Eye (tissue), 1 donor: ENCODE data around the gene KRTAP10-12.

Source experiments
- DNase-seq: peaks from one replicate; pipeline ENCODE4 v3.0.0-alpha.2; 2015

KRTAP10-12 gene

GRCh38 chr21:44699502-44700001, 2.6 kb downstream of the KRTAP10-12 start:
- DNase-seq: no peak

GRCh38 chr21:44700101-44701022, 3.4 kb downstream of the KRTAP10-12 start:
- no peak for DNase-seq

DNA sequence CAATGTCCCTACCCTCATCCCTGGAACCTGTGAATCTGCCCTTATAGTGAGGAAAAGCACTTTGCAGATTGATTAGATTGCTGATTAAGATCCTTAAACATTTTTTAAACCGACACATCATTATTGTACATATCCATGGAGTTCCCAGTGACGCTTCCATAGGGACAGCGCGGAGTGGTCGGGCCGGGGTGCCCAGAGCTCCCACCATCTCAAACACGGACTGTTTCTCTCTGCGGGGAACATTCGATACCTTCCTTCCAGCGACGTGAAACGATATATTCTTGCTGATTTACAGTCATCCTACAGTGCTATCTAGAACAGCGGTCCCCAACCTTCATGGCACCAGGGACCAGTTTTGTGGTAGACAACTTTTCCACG, 4.0 kb downstream of the KRTAP10-12 start:
- no peak for DNase-seq

GRCh38 chr21:44701541-44701940, 4.6 kb downstream of the KRTAP10-12 start:
- no peak for DNase-seq

DNA sequence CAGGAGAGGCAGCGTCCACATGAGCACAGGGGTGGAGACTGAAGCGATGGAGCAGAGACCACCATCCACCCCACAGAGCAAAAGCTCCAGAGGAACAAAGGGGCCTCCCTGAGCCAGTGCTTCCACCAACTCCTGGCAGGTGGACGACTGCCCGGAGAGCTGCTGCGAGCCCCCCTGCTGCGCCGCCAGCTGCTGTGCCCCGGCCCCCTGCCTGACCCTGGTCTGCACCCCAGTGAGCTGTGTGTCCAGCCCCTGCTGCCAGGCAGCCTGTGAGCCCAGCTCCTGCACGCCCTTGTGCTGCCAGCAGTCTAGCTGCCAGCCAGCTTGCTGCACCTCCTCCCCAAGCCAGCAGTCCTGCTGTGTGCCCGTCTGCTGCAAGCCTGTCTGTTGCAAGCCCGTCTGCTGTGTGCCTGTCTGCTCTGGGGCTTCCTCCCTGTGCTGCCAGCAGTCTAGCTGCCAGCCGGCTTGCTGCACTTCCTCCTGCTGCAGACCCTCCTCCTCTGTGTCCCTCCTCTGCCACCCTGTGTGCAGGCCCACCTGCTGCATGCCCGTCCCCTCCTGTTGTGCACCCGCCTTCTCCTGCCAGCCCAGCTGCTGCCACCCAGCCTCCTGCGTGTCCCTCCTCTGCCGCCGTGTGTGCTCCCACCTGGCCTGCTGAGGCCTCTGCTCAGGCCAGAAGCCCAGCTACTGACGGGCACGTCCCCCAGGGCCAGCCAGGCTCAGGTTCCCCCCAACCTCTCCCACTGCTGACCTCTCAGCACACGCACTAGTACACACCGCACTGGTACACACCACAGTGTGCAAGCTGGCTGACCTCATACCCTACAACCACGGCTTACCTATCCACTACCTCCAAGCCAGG, 5.4 kb downstream of the KRTAP10-12 start:
- DNase-seq: no peak

DNA sequence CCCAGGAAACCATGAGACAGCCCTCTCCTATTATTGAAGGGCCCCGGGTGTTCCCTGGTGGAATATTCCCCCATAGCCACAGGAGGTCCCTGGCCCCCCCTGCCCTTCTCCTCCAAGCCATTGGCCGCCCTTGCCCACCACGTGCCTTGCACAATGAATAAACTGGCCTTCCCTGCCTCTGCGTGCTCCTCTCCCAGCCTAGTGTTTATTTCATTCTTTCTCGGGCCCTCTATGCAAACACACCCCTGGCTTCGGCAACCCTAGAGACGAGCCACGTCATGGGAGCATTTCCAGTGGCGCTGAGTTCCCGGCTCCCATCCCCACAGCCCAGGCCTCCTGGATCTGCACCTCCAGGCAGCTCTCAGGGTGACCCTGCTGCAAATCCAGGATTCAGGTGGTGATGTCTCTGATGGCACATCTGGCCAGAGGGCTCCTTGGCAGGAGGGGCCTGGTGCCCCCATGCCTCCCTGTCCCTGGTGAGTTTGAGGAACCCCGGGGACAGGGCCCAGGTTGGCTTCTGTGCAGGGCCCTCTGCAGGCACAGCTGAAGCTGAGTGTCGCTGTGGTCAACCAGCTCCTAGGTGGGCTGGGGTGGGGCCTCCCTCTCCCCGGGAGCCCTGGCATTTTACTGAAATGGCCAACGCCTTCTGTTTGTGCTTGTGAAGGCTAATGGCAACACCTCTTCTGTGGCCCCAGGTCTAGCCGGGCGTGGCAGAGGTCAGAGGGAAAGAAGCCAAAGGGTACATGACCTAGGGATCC, 6.2 kb downstream of the KRTAP10-12 start:
- DNase-seq: no peak

DNA sequence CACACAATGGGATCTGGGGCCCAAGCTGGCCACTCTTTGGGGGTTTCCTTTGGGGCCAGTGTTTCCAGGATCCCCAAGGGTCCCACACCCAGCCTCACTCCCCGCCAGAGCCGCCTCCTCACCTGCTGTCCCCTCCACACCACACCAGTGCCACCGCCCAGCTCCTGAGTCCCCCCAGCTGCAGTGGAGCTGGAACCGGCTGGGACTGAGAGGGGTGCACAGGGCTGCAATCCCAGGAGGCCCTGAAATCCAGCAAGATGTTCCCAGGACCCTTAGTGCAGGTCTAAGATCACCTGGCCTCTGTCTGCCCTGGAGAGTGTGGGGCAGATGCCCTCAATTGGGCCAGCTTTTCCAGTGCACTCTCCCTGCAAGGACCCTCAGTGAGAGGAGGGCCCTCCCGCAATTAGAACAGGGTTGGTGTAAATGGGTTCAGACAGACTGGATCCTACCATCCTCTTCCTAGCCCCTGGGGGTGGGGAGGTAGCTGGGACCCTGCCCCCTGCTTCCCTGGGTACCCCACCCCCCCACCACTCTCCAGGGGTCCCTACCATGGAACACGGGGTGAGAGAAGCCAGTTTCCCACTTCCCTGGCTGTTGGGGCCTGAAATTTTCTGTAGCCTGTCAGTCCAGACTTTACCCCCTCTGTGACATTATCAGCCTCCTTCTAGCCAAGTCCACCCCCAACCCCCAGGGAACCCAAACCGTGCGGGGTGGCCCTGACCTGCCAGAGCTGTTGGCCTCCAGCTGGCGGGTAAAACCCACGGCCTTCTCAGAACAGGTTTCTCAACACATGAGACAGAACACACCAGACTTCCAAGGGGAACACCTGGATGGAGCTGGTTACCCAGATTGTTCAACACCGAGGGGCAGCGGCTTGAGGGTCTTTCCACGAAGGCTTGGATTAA, 7.0 kb downstream of the KRTAP10-12 start:
- no peak for DNase-seq

GRCh38 chr21:44704636-44705001, 7.6 kb downstream of the KRTAP10-12 start:
- DNase-seq: no peak

- DNase-seq: no peak
Observed at GRCh38 chr21:44706026-44706705, 9.2 kb downstream of the KRTAP10-12 start.

DNA sequence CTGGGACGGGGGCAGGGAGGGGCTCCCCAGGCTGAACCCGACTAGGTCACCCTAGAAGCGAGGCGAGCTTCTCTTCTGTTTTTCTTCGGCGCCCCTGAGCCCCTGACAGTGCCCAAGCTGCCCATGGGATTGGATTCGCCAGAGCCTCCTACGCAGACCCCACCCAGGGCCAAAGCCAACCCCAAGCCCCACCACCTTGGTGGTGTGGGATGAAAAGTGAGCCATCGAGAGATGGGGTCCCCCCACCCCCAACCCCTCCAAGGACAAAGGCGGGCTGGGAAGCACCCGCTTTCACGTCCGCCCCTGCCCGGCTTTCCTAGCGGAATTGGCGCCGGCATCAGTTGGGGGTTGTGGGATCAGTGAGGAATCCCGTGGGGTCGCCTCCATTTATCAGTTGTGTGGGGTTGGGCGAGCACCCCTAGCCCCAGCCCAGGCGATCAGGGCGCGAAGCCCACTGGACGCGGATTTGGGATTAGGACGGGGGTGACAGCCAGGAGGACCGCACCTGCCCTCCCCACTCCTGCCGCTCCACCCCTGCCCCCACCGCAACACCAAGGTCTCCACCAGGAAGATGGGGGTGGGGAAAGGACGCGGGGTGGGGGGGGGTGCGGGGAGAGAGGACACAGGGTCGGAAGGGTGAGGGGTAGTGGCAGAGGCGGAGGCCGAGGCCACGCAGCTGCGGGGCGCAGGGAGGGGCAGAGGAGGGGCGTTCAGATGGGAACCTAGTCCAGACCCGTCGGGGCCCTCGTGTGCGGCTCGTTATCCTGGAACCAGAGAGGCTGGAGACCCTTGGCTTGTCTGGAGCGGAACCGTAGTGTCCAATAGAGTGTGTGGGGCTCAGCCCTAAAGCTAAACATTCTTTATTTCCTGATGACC, 10.0 kb downstream of the KRTAP10-12 start:
- no peak for DNase-seq

DNA sequence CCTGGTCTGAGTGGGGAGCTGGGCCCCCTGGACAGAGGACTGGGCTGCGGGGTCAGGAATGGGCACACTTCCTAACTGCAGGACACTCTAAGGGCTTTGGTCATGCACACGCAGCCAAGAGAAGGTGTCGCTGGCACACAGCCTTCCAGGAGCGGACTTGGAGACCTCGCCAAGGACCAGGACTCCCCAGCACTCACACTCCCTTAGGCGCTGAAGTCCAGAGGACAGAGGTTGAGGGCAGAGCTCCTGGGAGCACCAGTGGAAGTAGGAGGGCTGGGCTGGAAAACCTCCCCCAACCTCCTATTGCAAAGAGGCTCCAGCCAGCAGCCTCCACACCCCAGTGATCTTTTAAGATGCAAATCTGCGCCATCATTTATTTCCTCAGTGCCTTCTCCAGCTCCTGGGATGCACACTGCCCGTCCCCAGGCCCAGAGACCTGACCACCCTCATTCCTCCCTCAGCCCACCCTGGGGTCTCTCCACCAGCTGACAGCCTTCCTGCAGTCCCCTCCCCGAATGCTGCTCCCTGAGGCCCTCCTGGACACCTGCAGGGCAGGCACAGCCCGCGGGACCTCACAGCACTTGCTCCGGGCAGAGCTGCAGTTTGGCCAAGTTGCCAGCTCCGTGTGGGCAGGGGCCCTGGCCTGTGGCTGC, 11.4 kb downstream of the KRTAP10-12 start:
- peak; percentile 39 for DNase-seq

DNA sequence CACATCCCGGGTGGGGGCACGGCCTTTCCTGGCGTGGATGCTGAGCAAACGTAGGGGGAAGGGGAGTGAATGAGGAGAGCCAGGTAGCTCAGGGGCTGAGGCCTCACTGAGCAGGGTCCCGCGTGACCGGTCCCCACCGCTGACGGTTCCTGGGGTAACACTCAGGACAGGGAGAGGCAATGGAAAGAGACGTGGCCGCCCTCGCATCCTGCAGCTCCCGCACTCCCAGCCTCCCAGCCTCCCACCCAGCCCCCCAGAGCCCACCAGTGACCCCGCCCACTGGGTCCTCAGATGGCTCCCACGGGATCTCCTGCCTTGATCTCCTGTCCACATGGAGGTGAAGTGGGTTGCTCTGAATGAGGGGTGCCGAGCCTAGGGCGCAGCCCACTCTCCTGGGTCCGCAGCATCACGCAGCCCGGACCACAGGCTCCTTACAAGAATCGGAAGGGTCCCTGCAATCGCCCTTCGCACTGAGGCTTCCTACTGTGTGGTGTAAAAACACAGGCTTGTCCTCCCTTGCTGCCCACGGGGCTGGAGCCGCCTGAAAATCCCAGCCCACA, 12.0 kb downstream of the KRTAP10-12 start:
- DNase-seq: no peak

GRCh38 chr21:44709426-44710293, 12.7 kb downstream of the KRTAP10-12 start:
- DNase-seq: peak; percentile 63

GRCh38 chr21:44710294-44710665, 13.3 kb downstream of the KRTAP10-12 start:
- DNase-seq: peak; percentile 49

DNA sequence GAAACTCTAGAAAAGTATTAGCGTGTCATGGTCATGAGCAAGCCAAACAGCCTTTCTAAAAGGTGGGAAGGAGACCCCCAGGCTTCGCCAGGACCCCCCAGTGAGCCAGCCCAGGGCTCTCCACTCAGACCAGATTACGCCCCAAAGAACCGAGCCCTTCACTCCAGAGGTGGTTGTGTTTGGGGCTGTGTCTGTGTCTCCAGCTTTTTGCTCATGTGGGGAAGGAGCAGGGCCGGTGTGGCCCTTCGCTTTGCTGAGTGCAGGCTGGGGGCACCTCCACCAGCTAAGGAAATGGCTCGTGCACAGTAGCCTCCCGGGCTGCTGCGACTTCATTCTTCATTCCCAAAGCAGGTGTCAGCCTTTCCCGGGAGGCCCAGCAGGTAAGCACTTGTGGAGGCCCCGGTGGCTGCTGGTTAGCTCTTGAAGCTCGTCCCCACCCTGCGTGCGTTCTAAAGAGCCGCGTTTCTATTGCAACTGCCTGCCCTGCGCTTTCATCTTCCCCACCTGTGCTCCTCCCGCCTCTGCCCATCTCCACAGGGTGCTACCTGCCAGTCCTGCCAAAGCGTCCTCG, 13.9 kb downstream of the KRTAP10-12 start:
- peak; percentile 52 for DNase-seq

DNA sequence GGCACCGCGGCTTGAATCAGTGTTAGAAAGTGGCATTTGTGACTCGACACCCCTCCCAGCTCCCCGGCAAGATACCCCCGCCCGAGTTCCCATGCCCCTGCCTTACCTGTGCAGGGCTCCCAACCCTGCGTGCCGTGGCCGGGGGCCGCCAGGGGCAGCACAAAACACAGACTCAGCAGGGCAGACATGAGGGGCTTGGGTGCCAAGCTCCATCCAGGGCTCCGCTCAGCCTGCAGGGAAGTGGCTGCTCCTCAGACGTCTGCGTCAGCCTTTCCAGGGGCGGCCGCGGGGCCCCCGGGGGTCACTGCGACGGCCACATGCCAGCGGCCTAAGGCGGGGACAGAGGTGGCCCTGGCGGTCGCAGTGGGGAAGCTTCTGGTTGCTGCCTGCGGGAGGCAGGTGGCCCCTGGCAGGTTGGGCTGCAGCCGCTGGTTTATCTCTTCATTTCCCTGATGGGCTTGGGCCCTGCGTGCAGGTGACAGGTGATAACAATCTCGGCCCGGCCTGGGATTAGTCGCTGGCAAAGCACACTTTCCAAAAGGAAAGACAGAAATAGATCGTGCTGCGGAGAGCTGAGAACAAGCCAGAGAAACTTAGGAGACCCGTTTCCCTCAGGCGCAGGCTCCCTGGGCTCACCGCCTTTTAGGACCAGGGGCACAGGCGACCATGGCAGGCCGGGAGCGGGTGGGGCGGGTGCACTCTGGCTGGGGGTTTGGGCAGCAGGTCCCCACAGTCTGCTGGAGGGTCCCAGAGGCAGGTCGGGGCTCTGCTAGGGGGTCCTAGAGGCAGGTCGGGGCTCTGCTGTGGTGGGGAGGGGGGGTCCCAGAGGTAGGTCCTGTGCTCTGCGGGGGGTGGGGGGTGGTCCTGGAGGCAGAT, 14.6 kb downstream of the KRTAP10-12 start, which contains the start of gene TSPEAR:
Gene TSPEAR (minus strand): TSS at position 246 of the 876 bp plus-strand sequence. CDS start 58 bp downstream, at position 188.
- DNase-seq: peak; percentile 63
